Muscle layer of colon (tissue), 2 donors: ENCODE measurements around the gene EBF3.

Source experiments
- H3K27ac ChIP-seq: one replicate; pipeline ENCODE4 v1.7.0; 2013; ENCODE audit warnings: low read depth, mild to moderate bottlenecking, low read length, moderate library complexity
- H3K27me3 ChIP-seq, 2 donors: one replicate each; pipeline ENCODE4 v1.7.0; 2013; ENCODE audit warnings: low read length in 2 of 2, mild to moderate bottlenecking in 2 of 2; ENCODE audit not compliant: insufficient read depth in 2 of 2, control insufficient read depth in 1 of 2
- H3K36me3 ChIP-seq: one replicate; pipeline ENCODE4 v1.7.0; 2013; ENCODE audit warnings: mild to moderate bottlenecking, low read length; ENCODE audit not compliant: insufficient read depth
- H3K4me1 ChIP-seq: one replicate; pipeline ENCODE4 v1.7.0; 2013; ENCODE audit warnings: mild to moderate bottlenecking, low read length; ENCODE audit not compliant: insufficient read depth
- H3K4me3 ChIP-seq, 2 donors: one replicate each; pipeline ENCODE4 v1.7.0; 2013; ENCODE audit warnings: low read length in 2 of 2, low read depth in 1 of 2, mild to moderate bottlenecking in 1 of 2, moderate library complexity in 1 of 2
- H3K9ac ChIP-seq: one replicate; pipeline ENCODE4 v1.7.0; 2013; ENCODE audit warnings: low read length
- H3K9me3 ChIP-seq: one replicate; pipeline ENCODE4 v1.7.0; 2013; ENCODE audit warnings: mild to moderate bottlenecking, low read length
- donor health status: abdominal sarcoma.
- donor health status: Adenocarcinoma of cecum.

EBF3 gene

GRCh38 chr10:129918836-129919235, 45.2 kb downstream of the EBF3 start:
- H3K9me3 ChIP-seq: no peaks in the 10 kb centered on the region
- H3K4me1 ChIP-seq: no peaks in the 10 kb centered on the region
- no peak overlapping the region for H3K9ac ChIP-seq
- no peak overlapping the region for H3K4me3 ChIP-seq
- H3K27me3 ChIP-seq: no peaks in the 10 kb centered on the region
- H3K36me3 ChIP-seq: no peaks in the 10 kb centered on the region
- no peak overlapping the region for H3K27ac ChIP-seq

GRCh38 chr10:129918401-129918800, 45.7 kb downstream of the EBF3 start:
- no peaks in the 10 kb centered on the region for H3K4me1 ChIP-seq
- H3K9ac ChIP-seq: no peak overlapping the region
- H3K36me3 ChIP-seq: no peaks in the 10 kb centered on the region

DNA sequence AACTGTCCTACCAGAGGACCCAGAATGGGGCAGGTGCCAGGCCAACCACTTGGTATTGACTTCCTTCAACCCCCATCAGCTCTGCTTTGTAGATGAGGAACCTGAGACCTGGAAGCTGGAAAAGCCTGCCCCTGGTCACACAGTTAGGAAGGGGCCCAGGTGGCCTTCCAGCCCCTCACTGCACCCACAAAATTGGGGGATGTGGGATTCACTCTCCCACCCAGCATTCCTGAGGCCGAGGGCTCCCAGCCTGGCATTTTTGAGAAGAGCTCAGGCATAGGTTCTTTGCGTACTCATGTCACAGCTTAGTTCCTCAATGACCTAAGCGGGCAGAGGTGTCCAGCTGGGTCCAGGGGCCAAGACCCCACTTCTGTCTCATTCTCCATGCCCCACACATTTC, 46.1 kb downstream of the EBF3 start:
- H3K4me1 ChIP-seq: no peaks in the 10 kb centered on the region
- H3K4me3 ChIP-seq: no peak overlapping the region
- no peaks in the 10 kb centered on the region for H3K36me3 ChIP-seq
- H3K9ac ChIP-seq: no peak overlapping the region
- H3K27ac ChIP-seq: no peak overlapping the region
- H3K9me3 ChIP-seq: no peaks in the 10 kb centered on the region
- H3K27me3 ChIP-seq: no peaks in the 10 kb centered on the region

More at GRCh38 chr10:129918401-129918800, 45.7 kb downstream of the EBF3 start:
- H3K27me3 ChIP-seq: no peaks in the 10 kb centered on the region
- no peak overlapping the region for H3K4me3 ChIP-seq
- no peak overlapping the region for H3K27ac ChIP-seq
- no peaks in the 10 kb centered on the region for H3K9me3 ChIP-seq

DNA sequence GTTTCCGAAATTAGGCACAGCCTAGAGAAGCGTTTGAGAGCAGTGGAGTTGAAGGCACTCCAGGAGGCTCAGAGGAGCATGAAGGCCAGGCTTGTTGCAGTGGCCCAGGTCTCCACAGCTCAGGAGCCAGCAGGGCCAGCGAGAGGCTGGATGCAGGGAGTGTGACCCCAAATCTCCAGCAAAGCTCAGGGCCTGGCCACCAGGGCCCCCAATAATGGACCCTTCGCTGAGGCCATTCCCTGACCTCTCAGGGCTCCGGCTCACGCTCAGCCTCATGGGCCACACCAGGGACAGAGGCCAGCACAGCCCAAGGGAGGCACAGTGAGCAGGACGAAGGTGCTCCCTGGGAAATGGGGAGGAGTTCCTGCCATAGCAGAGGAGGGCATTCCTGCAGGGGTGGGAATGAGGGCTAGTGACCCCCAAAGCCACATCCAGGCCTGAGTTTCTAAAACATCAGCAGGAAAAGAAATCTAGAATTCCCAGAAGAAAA, 47.5 kb downstream of the EBF3 start:
- Histone ChIP-seq H3K9ac (no peak overlapping the region), H3K9me3 (no peaks in the 10 kb centered on the region), H3K4me1 (no peaks in the 10 kb centered on the region), H3K27me3 (no peaks in the 10 kb centered on the region), H3K27ac (no peak overlapping the region), H3K4me3 (no peak overlapping the region), H3K36me3 (no peaks in the 10 kb centered on the region)

DNA sequence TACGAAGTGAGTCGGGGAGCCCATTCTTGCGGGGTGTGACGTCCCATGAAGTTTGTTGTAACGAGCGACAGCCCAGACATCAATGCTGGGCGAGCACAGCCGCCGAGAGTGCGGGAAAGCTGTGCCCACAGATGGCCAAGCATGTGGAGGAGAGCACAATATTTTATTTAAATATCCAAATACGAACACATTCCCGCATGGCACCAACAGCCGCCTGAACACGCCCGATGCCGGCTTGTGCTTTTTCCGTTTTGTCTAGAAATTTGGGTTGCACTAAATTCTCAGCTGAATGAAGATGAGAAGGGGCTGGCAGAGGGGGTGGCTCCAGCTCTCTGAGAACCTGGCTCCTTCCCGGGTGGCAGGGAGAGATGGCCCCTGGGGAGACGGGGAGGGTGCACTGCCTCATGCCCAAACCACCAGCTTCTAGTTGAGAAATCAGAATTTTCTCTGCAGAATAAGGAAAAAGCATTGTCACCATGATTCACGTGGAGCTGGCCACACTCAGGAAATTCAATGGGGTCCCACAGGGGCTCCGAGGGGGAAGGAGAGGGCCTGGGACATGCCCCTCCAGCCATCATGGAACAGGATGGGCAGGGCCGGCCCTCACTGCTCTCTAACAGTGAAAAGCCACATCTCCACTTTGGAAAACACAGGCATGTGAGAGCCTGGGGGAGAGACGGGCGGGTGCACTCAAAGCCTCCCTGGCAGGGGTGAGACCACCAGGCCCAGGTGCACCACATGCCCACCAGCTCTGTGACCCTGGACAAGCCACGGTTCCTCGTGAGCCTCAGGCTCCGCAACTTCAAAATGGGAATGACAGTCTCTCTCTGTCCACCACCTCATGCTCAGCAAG, 48.3 kb downstream of the EBF3 start:
- Histone ChIP-seq H3K4me3 (no peak overlapping the region), H3K9ac (no peak overlapping the region), H3K27ac (no peak overlapping the region), H3K9me3 (no peaks in the 10 kb centered on the region), H3K4me1 (no peaks in the 10 kb centered on the region), H3K27me3 (no peaks in the 10 kb centered on the region), H3K36me3 (no peaks in the 10 kb centered on the region)

GRCh38 chr10:129914960-129915359, 49.1 kb downstream of the EBF3 start:
- no peaks in the 10 kb centered on the region for H3K27me3 ChIP-seq
- H3K36me3 ChIP-seq: no peaks in the 10 kb centered on the region
- no peaks in the 10 kb centered on the region for H3K4me1 ChIP-seq

DNA sequence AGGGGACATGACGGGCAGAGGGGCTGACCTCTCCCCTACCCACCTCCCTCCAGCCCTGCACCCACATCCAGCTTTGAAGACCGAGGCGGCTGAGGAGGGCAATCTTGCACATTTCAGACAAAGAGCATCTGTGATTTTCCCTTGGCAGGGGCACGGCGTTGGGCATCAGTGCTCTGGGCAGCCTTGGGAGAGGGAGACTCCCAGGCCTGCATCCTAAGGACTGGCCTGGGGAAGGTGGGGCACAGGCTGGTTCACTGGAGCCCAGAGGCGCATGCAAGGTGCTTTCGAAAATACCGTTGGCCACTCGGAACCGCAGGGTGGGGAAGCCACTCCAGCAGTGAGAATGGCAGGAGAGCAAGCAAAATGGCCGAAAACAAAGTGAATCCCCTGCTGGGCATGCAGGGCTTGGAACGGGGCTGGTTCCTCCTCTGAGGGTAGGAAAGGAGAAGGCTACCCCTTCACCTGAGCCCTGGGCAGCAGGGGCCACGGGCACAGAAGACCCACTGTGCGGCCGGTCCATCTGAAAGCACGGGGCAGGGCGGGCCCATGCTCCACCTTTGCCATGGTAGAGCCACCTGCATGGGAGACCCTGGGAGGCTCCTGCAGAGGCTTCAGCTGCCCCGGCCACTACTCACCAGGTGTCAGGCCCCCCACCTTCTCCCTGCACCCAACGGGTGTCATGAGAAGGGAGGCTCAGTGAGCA, 49.8 kb downstream of the EBF3 start:
- Histone ChIP-seq H3K27me3 (no peaks in the 10 kb centered on the region), H3K9ac (no peak overlapping the region), H3K9me3 (no peaks in the 10 kb centered on the region), H3K27ac (no peak overlapping the region), H3K4me1 (no peaks in the 10 kb centered on the region), H3K36me3 (no peaks in the 10 kb centered on the region), H3K4me3 (no peak overlapping the region)

More at GRCh38 chr10:129914960-129915359, 49.1 kb downstream of the EBF3 start:
- H3K4me3 ChIP-seq: no peak overlapping the region
- H3K9me3 ChIP-seq: no peaks in the 10 kb centered on the region
- no peak overlapping the region for H3K27ac ChIP-seq
- H3K9ac ChIP-seq: no peak overlapping the region

DNA sequence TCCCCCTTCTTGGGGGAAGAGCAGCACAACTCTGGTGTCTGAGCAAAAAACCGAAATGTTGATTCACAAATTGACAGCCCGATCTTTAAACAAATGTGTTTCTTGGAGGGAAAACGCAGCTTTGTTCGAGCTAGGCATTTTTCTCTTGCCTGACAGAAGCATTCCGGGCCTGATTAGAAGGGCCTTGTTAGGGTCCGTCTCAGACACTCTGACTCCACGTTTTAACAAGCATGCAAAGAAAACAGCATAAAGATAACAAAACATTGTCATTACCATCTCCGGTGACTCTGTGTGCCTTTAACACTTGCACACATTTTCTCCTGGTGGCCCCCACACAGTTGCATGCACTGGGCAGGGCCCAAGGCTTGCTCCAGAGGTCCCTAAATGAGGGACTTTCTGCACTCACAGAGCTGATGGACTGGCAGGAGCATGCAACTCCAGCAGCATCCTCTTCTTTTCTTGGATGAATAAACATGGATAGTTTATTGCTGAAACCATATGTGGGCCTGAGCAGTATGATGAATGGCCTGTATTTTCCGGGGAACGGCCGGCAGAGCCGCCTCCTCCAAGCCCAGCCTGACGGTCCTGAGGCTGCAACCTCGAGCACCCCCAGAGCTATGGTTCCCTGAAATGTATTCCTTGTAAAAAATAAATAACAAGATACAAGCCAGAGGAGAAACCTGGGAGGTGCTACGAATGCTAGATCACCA, 50.9 kb downstream of the EBF3 start:
- Histone ChIP-seq H3K27ac (no peak overlapping the region), H3K4me1 (no peaks in the 10 kb centered on the region)

DNA sequence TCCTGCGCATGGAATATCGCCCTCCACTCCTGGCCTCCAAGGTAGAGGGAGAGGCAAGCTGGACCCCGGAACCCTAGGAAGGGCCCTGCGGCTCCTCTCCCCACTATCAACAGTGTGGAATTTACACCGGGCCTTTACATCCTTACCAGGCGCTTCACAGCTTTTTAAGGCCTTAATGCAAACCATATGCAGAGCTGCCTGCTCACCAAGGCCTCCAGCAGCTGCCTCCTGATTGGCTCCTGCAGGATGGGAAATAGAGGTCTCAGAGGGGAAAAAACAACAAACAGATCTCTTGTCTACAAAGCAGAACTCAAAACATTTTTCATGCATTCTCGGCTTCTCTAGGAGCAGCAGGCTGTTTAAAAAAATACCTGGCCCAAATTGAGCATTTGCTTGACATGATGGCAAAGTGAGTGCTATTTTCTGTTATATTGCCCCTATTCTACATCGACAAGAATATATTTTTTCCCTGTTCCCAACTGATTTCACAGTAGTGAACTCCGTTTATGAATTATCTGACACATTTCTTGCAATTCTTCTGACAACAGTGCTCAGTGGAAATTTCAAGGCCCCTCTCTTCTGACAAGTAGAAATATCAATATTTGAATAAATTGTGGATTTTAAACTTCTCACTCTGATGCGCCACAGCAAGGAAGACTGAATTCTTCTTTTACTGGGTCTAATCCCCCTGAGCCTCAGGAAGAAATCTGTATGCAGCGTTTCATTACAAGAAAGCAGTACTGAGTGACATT, 51.7 kb downstream of the EBF3 start:
- H3K4me3 ChIP-seq: no peak overlapping the region

More for the DNA sequence above, 50.9 kb downstream of the EBF3 start:
- Histone ChIP-seq H3K9me3 (no peaks in the 10 kb centered on the region), H3K27me3 (no peaks in the 10 kb centered on the region), H3K9ac (no peak overlapping the region), H3K36me3 (no peaks in the 10 kb centered on the region), H3K4me3 (no peak overlapping the region)

DNA sequence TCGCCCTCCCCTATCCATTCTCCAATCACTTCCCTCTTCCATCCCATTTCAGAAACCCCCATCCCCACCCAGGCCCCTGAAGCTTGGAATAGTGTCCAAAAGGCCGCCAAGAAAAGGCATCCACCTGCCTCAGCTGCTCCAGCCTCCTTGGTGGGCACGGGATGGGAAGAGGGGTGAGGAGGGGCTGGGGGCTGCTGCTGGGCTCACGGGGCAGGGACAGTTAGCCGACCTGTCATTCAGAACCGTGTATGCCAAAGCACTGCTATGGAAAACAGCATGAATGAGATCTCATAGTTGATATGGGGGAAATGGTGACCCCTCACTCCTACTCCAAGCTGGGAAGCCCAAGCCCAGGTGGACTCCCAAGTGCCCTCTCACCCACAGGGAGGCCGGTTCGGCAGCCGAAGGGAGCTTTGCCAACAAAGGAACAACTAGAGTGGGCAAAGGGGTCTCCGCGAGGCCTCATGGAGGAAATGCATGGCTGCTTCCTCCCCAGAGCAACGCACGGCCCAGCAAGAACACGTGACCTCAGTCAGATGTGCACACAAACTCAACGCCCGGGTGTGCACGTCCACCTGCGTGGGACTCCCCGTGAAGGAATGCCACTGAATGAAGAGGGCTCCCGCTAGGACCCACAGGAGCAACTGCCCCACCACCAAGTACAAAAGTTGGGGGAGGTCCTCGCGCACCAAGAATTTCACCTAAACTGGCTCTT, 52.5 kb downstream of the EBF3 start:
- no peak overlapping the region for H3K9ac ChIP-seq
- no peak overlapping the region for H3K27ac ChIP-seq
- no peaks in the 10 kb centered on the region for H3K9me3 ChIP-seq
- H3K36me3 ChIP-seq: no peaks in the 10 kb centered on the region
- H3K4me1 ChIP-seq: no peaks in the 10 kb centered on the region
- H3K4me3 ChIP-seq: no peak overlapping the region
- H3K27me3 ChIP-seq: no peaks in the 10 kb centered on the region

More for the DNA sequence above, 51.7 kb downstream of the EBF3 start:
- Histone ChIP-seq H3K9me3 (no peaks in the 10 kb centered on the region), H3K36me3 (no peaks in the 10 kb centered on the region), H3K9ac (no peak overlapping the region), H3K4me1 (no peaks in the 10 kb centered on the region), H3K27me3 (no peaks in the 10 kb centered on the region), H3K27ac (no peak overlapping the region)
